HG03025 (cell line): ENCODE results near the gene BRAF.
A peak's percentile ranks its signal among the peaks of the same experiment; 100 is the strongest.
"Not testable (repeated sequence)": the region's sequence is repeated elsewhere in the genome, so short reads cannot be mapped to it uniquely, and the experiment has no call there.

Experiments used
- ATAC-seq: cut with Tn5 transposase; IDR thresholded peaks from one replicate; pipeline ENCODE4 v1.9.1; 2021; ENCODE audit warnings: mild to moderate bottlenecking, moderate library complexity; ENCODE audit not compliant: unreplicated experiment, low FRiP score

Gene BRAF

GRCh38 chr7:140688341-140688740 is 236.4 kb downstream of the BRAF start:
- no peak for ATAC-seq

GRCh38 chr7:140686921-140687320 is 237.8 kb downstream of the BRAF start:
- ATAC-seq: no peak

DNA sequence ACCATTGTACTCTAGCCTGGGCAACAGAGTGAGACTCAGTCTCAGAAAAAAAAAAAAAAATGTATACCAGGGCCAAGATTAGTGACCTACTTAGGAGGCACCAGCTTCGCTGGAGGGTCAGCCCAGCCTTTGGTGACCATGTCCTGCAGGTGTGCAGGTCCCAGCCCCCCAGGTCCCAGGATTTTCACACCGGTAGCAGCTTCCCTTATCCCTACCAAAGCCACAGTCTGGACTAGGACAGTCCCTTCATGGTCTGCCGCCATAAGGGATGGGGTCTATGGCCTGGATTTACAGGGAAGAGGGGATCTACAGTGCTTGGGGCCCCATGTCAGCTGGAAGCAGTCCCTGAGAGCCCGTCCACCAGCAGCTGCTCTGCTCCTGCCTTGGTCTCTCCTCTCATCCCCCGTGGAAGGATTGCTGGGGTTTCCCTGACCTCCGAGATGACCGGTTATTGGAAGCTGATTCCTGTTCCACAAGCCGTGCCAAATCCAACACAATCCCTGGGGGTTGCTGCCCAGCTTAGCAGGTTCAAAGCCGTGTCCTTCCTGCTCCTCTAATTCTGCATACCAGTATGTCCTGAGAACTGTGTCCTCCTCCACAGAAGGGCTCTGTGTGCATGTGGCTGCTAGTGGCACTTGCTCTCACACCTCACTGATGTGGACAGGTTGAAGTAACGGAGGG is 239.2 kb downstream of the BRAF start:
- ATAC-seq: no peak

GRCh38 chr7:140684066-140684950 is 240.4 kb downstream of the BRAF start:
- no peak for ATAC-seq

GRCh38 chr7:140683657-140684056 is 241.1 kb downstream of the BRAF start:
- ATAC-seq: no peak

DNA sequence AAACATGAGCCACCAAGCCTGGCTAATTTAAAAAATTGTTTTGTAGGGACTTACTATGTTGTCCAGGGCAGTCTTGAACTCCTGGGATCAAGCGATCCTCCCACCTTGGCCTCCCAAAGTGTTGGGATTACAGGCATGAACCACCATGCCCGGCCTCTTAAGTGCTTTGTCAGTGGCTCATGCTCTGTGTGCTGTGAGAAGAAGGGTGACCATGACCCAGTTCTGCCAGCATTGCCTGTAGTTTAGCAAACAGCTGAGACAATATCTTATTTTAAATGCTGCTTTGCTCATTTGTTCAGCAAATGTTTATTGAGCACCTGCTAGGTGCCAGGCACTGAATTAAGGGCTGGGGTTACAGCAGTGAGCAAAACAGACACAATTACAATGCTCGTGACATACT is 243.0 kb downstream of the BRAF start:
- ATAC-seq: no peak

DNA sequence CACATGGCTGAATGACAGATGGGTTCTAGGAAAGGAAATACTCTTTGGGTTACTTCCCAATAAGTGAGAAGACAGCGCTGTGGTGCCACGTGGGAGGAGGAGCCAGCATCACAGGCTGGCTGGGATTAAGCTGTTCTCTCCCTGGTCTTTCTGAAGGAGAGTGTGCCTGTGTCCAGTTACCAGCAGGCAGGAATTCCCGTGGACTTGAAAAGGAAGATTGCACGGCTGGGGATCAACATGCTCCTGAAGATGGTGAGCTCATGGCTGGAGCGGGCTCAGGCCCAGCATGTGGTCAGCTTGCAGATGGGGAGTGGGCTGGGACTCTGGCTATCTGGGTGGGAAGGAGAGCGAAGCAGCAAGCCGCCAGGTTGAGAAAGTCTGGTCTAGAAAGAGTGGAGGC is 243.8 kb downstream of the BRAF start:
- no peak for ATAC-seq

GRCh38 chr7:140679186-140679585 is 245.5 kb downstream of the BRAF start:
- ATAC-seq: no peak

- ATAC-seq: no peak
Measured at GRCh38 chr7:140678816-140679130, 246.0 kb downstream of the BRAF start.

DNA sequence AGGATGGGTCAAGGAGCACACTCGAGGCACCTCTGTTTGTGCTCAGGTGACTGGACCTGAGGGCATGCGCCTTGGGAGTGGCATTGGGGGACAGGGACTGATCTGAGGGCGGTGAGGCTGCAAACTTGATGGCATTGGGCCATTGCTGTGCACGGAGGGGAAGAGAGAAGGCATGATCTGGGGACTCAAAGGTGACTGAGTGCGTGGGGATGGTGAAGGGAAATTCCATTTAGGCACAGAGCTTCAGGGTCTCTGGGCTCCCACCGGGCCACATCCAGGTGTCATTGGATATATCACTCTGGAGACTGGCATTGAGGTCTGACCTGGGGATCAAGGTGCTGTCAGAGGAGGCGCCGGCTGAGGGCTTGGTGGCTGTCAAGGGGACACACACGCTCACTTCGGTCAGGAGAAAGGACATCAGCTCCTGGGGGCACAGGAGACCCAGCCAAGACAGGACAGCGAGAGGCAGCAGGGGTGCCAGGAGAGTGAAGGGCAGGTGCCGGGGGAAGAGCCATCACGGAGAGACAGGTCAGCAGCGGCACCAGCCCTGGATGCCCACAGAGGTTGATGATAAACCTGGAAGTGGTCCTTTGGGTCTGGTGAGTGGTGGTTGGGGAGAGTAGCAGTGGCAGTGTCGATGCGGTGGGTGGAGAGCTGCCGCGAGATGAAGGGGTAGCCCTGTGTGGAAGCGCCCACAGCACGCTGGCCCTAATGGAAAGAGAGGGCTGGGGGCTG is 246.5 kb downstream of the BRAF start:
- no peak for ATAC-seq

DNA sequence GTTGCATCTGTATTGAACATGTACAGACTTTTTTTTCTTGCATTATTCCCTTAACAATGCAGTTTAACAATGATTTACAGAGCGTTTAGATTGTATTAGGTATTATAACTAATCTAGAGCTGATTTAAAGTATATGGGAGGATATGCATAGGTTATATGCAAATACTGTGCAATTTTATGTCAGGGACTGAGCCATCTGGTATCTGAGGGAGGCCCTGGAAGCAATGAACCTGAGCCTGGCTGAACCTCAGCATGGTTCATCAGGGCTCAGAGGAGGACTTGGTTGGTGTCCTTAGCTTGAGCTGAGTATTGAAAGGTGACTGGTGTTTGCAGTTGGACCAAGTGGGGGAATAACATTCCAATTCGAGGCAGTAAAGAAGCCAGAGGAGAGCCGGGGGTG is 247.2 kb downstream of the BRAF start:
- ATAC-seq: no peak

DNA sequence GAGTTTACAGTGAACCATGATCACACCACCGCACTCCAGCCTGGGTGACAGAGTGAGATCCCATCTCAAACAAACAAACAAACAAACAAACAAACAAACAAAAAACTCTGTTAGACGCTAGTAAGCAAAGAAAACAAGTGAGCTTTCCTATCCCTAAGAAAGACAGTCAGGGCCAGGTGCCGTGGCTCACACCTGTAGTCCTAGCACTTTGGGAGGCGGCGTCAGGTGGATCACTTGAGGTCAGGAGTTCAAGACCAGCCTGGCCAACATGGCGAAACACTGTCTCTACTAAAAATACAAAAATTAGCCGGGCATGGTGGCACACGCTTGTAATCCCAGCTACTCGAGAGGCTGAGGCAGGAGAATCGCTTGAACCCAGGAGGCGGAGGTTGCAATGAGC is 247.8 kb downstream of the BRAF start:
- not testable (repeated sequence) for ATAC-seq

DNA sequence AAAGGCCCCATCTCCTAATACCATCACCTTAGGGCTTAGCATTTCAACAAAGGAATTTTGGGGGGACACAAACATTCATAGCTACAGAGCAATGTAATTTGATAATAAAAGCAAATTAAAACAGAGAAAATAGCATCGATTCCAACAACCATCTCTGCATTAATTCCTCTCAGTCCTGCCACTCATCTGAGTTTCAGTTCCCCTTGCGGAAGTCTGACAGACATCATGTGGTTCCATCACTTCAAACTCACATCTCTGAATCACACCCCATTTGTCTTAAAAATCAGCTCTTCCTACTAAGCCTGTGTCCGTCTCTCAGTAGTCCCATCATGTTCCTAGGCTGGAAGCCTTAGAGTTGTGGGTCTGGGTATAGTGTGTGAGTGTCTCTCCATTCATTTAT is 248.4 kb downstream of the BRAF start:
- ATAC-seq: peak; percentile 43

GRCh38 chr7:140675726-140676125 is 249.0 kb downstream of the BRAF start:
- ATAC-seq: no peak

- ATAC-seq: no peak
Measured at GRCh38 chr7:140674899-140675701, 249.6 kb downstream of the BRAF start.

DNA sequence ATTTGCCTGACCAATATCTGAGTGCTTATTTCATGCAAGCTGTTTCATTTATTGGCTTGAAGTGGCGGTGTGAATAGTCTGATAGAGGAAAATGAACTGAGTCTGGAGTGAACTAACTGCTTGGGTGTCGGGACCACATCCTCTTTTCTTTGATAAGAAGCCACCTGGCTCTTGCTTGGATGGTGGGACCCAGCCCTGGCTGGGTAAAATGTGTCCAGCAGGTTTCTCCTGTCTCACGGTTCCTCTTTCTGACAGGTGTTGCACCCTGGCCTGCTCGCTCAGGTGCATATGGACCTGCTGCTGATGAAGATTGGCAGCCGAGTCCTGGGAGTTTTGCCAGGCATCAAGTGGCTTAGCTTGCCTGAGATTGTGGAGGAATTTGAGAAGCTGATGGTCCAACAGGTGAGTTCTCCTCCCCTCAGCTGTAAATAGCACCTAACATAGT is 250.4 kb downstream of the BRAF start:
- ATAC-seq: peak; percentile 40

DNA sequence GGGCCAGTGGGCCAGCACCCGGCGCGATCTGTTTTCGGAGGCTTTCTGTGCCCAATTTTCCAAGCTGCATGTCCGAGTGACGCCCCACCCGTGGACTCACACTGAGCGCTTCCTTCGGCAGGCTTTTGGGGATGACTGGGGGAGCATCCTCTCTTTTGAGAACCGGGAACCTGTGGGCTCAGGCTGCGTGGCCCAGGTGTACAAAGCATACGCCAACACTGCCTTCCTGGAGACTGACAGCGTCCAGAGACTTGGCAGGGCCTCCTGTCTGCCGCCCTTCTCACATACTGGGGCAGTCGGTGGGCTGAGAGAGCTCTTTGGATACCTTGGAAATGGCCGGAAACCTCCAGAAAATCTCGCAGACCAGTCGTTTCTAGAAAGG is 251.0 kb downstream of the BRAF start:
- no peak for ATAC-seq

DNA sequence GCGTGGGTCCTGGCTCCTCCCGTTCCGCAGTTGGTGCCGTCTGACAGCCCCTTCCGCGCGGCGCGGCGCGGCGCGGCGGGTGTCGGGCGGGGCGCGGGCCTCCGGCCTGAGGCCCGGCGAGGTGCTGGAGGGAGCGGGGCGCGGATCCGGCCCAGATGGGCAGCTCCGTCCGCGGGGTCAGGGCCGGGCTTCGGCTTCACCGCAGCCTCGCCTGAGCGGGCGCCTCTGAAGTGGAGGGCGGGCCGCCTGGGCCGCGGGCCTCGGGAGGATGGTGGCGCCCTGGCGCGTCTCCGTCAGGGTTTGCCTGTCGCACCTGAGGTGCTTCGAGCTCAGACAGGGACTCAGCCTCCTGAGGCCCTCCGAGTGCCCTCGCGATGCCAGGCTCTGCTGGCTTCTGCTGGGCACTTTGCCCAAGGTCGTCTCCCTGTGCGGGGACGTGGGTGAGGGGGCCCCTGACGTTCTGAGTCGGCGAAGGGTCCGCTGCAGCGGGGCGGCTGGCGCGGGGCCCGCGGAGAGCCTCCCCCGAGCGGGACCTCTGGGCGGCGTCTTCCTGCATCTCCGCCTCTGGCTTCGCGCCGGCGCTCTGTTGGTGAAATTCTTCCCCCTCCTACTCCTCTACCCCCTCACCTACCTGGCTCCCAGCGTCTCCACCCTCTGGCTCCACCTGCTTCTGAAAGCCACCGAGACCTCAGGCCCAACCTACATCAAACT is 251.5 kb downstream of the BRAF start:
- ATAC-seq: peak; percentile 37

- peak; percentile 32 for ATAC-seq
Measured at GRCh38 chr7:140672382-140673062, 252.2 kb downstream of the BRAF start, which contains the start of gene ADCK2. ADCK2 (plus strand) TSS chr7:140672945; CDS start chr7:140673331, 386 bp downstream.
